GM20000 (cell line): ENCODE measurements around the gene ARHGEF26.

Experiments used
- DNase-seq: peaks from one replicate; pipeline ENCODE4 v3.0.0; 2012; ENCODE audit warnings: low spot score
- CTCF ChIP-seq: IDR thresholded peaks from 2 replicates; pipeline ENCODE4 v1.5.1; 2012; ENCODE audit warnings: mild to moderate bottlenecking, control low read depth; ENCODE audit errors: extremely low read depth, missing control alignments

The ARHGEF26 gene

GRCh38 chr3:154304116-154304786, 183.1 kb downstream of the ARHGEF26 start:
- no peak for DNase-seq
- TF ChIP-seq CTCF, result no peak

- no peak for TF ChIP-seq CTCF
- no peak for DNase-seq
Observed at GRCh38 chr3:154304936-154305335, 183.7 kb downstream of the ARHGEF26 start.

GRCh38 chr3:154307363-154307762, 186.2 kb downstream of the ARHGEF26 start:
- no peak for DNase-seq
- TF ChIP-seq CTCF, result no peak
